SJSA1 (cell line): Measurements from ENCODE around the gene ATAD2B. TPM values are rescaled to one million over a fixed set of nuclear protein-coding genes. Genes with fewer than 3 reads are reported as not detected.
A peak's percentile ranks its signal among the peaks of the same experiment; 100 is the strongest.
"Not testable (repeated sequence)": the region's sequence is repeated elsewhere in the genome, so short reads cannot be mapped to it uniquely, and the experiment has no call there.

Source experiments
- DNase-seq, 2 experiments: peaks; one replicate each; pipeline ENCODE4 v3.0.0-alpha.2; 2015 to 2020; ENCODE audit warnings: low spot score in 2 of 2, low read depth in 1 of 2
- H3K27ac ChIP-seq: fragments of 250-450 bp; sonication (Bioruptor Pico); 2 replicates; pipeline ENCODE4 v1.5.1; 2020; ENCODE audit warnings: mild to moderate bottlenecking, moderate library complexity
- H3K27me3 ChIP-seq: fragments of 250-450 bp; sonication (Bioruptor Pico); replicated peaks from 2 replicates; pipeline ENCODE4 v1.5.1; 2020; ENCODE audit warnings: mild to moderate bottlenecking, moderate library complexity
- H3K36me3 ChIP-seq: fragments of 250-450 bp; sonication (Bioruptor Pico); 2 replicates; pipeline ENCODE4 v1.5.1; 2020; ENCODE audit warnings: mild to moderate bottlenecking
- H3K4me1 ChIP-seq: fragments of 250-450 bp; sonication (Bioruptor Pico); replicated peaks from 2 replicates; pipeline ENCODE4 v1.6.1; 2021; ENCODE audit warnings: mild to moderate bottlenecking
- H3K4me3 ChIP-seq: fragments of 250-450 bp; sonication (Bioruptor Pico); 2 replicates; pipeline ENCODE4 v1.5.1; 2020; ENCODE audit warnings: mild to moderate bottlenecking
- H3K9me3 ChIP-seq: fragments of 250-450 bp; sonication (Bioruptor Pico); replicated peaks from 2 replicates; pipeline ENCODE4 v1.5.1; 2020; ENCODE audit warnings: mild to moderate bottlenecking
- total RNA-seq: library from RNA; depleted of rRNA; stranded (reverse); fragments of >200 nt; shearing (Covaris generic); gene quantifications from 2 replicates; pipeline ENCODE4 v1.2.3, GENCODE V29; 2014

The ATAD2B gene
- total RNA-seq, 1 experiment from 2014 or later: 13.5 TPM

- Histone ChIP-seq H3K9me3 (no peaks in the 10 kb centered on the region), H3K4me1 (peaks cover 25% of the 10 kb centered on the region), H3K4me3 (no peak overlapping the region), H3K27ac (no peak overlapping the region), H3K36me3 (peaks cover 12% of the 10 kb centered on the region; the same call in 1 of the 2 replicates), H3K27me3 (no peaks in the 10 kb centered on the region)
- DNase-seq: peak in 1 of 2 experiments; percentile 18
These were observed 173.5 kb downstream of the ATAD2B start for GRCh38 chr2:23753291-23754010.

- peaks cover 13% of the 10 kb centered on the region for H3K4me1 ChIP-seq
- no peaks in the 10 kb centered on the region for H3K9me3 ChIP-seq
- H3K27ac ChIP-seq: no peak overlapping the region
- no peak for DNase-seq
- H3K27me3 ChIP-seq: no peaks in the 10 kb centered on the region
- no peak overlapping the region for H3K4me3 ChIP-seq
- H3K36me3 ChIP-seq: peaks cover 12% of the 10 kb centered on the region; the same call in 1 of the 2 replicates
These were observed 175.1 kb downstream of the ATAD2B start for GRCh38 chr2:23751747-23752265.

GRCh38 chr2:23746141-23746863, 180.6 kb downstream of the ATAD2B start:
- H3K36me3 ChIP-seq: 0 out of 2 replicates have a peak, but pooled peaks cover 6% of the 10 kb centered on the region
- no peaks in the 10 kb centered on the region for H3K27me3 ChIP-seq
- H3K4me3 ChIP-seq: no peak overlapping the region
- no peaks in the 10 kb centered on the region for H3K9me3 ChIP-seq
- no peak for DNase-seq
- no peaks in the 10 kb centered on the region for H3K4me1 ChIP-seq
- no peak overlapping the region for H3K27ac ChIP-seq

- H3K27me3 ChIP-seq: no peaks in the 10 kb centered on the region
- H3K36me3 ChIP-seq: no peaks in the 10 kb centered on the region
- no peaks in the 10 kb centered on the region for H3K9me3 ChIP-seq
- H3K4me1 ChIP-seq: no peaks in the 10 kb centered on the region
- H3K4me3 ChIP-seq: no peak overlapping the region
- H3K27ac ChIP-seq: no peak overlapping the region
- no peak for DNase-seq
These were observed 181.2 kb downstream of the ATAD2B start for GRCh38 chr2:23745726-23746105.

- no peaks in the 10 kb centered on the region for H3K9me3 ChIP-seq
- no peak overlapping the region for H3K4me3 ChIP-seq
- DNase-seq: no peak
- no peaks in the 10 kb centered on the region for H3K4me1 ChIP-seq
- H3K36me3 ChIP-seq: no peaks in the 10 kb centered on the region
- no peaks in the 10 kb centered on the region for H3K27me3 ChIP-seq
- H3K27ac ChIP-seq: no peak overlapping the region
These were observed 181.7 kb downstream of the ATAD2B start for GRCh38 chr2:23745068-23745725.

GRCh38 chr2:23736783-23737182, 190.1 kb downstream of the ATAD2B start:
- H3K4me1 ChIP-seq, H3K9me3 ChIP-seq, H3K4me3 ChIP-seq, H3K36me3 ChIP-seq, H3K27ac ChIP-seq, DNase-seq, H3K27me3 ChIP-seq: not testable (repeated sequence)

GRCh38 chr2:23734416-23734815, 192.5 kb downstream of the ATAD2B start:
- Histone ChIP-seq H3K9me3 (no peaks in the 10 kb centered on the region), H3K36me3 (no peaks in the 10 kb centered on the region), H3K27ac (no peak overlapping the region), H3K4me1 (no peaks in the 10 kb centered on the region), H3K27me3 (no peaks in the 10 kb centered on the region), H3K4me3 (no peak overlapping the region)
- no peak for DNase-seq

- H3K4me1 ChIP-seq, H3K4me3 ChIP-seq, H3K9me3 ChIP-seq, H3K27me3 ChIP-seq, DNase-seq, H3K27ac ChIP-seq, H3K36me3 ChIP-seq: not testable (repeated sequence)
These were observed 203.9 kb downstream of the ATAD2B start for GRCh38 chr2:23723029-23723428.

GRCh38 chr2:23722255-23722654, 204.7 kb downstream of the ATAD2B start:
- H3K4me1 ChIP-seq: no peaks in the 10 kb centered on the region
- no peaks in the 10 kb centered on the region for H3K27me3 ChIP-seq

GRCh38 chr2:23721454-23721826, 205.5 kb downstream of the ATAD2B start:
- no peak for DNase-seq
- no peaks in the 10 kb centered on the region for H3K36me3 ChIP-seq
- no peaks in the 10 kb centered on the region for H3K4me1 ChIP-seq
- peaks cover 4% of the 10 kb centered on the region; the same call in 1 of the 2 replicates for H3K9me3 ChIP-seq
- no peaks in the 10 kb centered on the region for H3K27me3 ChIP-seq
- H3K4me3 ChIP-seq: no peak overlapping the region
- H3K27ac ChIP-seq: no peak overlapping the region

More at GRCh38 chr2:23722255-23722654, 204.7 kb downstream of the ATAD2B start:
- no peak overlapping the region for H3K27ac ChIP-seq
- no peaks in the 10 kb centered on the region for H3K36me3 ChIP-seq
- no peak overlapping the region for H3K4me3 ChIP-seq
- no peak for DNase-seq
- H3K9me3 ChIP-seq: peaks cover 4% of the 10 kb centered on the region; the same call in 1 of the 2 replicates

- Histone ChIP-seq H3K4me1 (no peaks in the 10 kb centered on the region), H3K9me3 (peaks cover 4% of the 10 kb centered on the region; the same call in 1 of the 2 replicates), H3K27me3 (no peaks in the 10 kb centered on the region), H3K36me3 (no peaks in the 10 kb centered on the region), H3K27ac (no peak overlapping the region), H3K4me3 (no peak overlapping the region)
- no peak for DNase-seq
These were observed 206.0 kb downstream of the ATAD2B start for GRCh38 chr2:23720705-23721453.

- DNase-seq: no peak
- Histone ChIP-seq H3K36me3 (no peaks in the 10 kb centered on the region), H3K27ac (no peak overlapping the region), H3K27me3 (no peaks in the 10 kb centered on the region), H3K4me3 (no peak overlapping the region), H3K9me3 (peaks cover 4% of the 10 kb centered on the region; the same call in 1 of the 2 replicates), H3K4me1 (no peaks in the 10 kb centered on the region)
These were observed 207.2 kb downstream of the ATAD2B start for GRCh38 chr2:23719716-23720115.

GRCh38 chr2:23718931-23719700, 207.8 kb downstream of the ATAD2B start:
- no peaks in the 10 kb centered on the region for H3K36me3 ChIP-seq
- no peak overlapping the region for H3K4me3 ChIP-seq
- H3K27ac ChIP-seq: no peak overlapping the region
- no peaks in the 10 kb centered on the region for H3K27me3 ChIP-seq
- no peak for DNase-seq
- H3K9me3 ChIP-seq: peaks cover 4% of the 10 kb centered on the region; the same call in 1 of the 2 replicates
- no peaks in the 10 kb centered on the region for H3K4me1 ChIP-seq
